Natural killer cell (primary cell): Measurements from ENCODE around the gene NRP1. TPM values are rescaled to one million over a fixed set of nuclear protein-coding genes. Genes with fewer than 3 reads are reported as not detected.

Experiments
- ATAC-seq, 3 donors: fragments of 150-1000 bp in 2 of 3; fragments of 200-7000 bp in 1 of 3; cut with Tn5 transposase; 1 replicate in 1 of 3; 2 replicates in 2 of 3; pipeline ENCODE4 v1.10.0; 2021; ENCODE audit warnings: mild to moderate bottlenecking in 2 of 3, moderate library complexity in 2 of 3
- DNase-seq, 2 donors: peaks; one replicate each; pipeline versions ENCODE4 v3.0.0 to v3.0.0-alpha.2; 2013 to 2021; ENCODE audit warnings: mixed read lengths in 1 of 2
- H3K27ac ChIP-seq: one replicate; pipeline ENCODE4 v1.5.1; 2013; ENCODE audit warnings: mild to moderate bottlenecking, low read length
- H3K27me3 ChIP-seq: one replicate; pipeline ENCODE4 v1.6.1; 2013; ENCODE audit warnings: low read length; ENCODE audit not compliant: control insufficient read depth, insufficient read depth
- H3K36me3 ChIP-seq: one replicate; pipeline ENCODE4 v1.6.1; 2013; ENCODE audit warnings: low read length; ENCODE audit not compliant: control insufficient read depth, insufficient read depth
- H3K4me1 ChIP-seq: one replicate; pipeline ENCODE4 v1.6.1; 2013; ENCODE audit warnings: low read length; ENCODE audit not compliant: control insufficient read depth, insufficient read depth
- H3K4me3 ChIP-seq: one replicate; pipeline ENCODE4 v1.5.1; 2013; ENCODE audit warnings: low read length
- H3K9me3 ChIP-seq: one replicate; pipeline ENCODE4 v1.6.1; 2013; ENCODE audit warnings: low read length; ENCODE audit not compliant: control insufficient read depth, insufficient read depth
- H3K27ac Mint-ChIP-seq, 2 donors: one replicate each; pipeline ENCODE4 v1.8.0; 2022; ENCODE audit warnings: mild to moderate bottlenecking in 2 of 2, mixed read lengths in 2 of 2, moderate library complexity in 1 of 2
- H3K27me3 Mint-ChIP-seq, 2 donors: one replicate each; pipeline ENCODE4 v1.8.0; 2022; ENCODE audit warnings: low read depth in 2 of 2, mixed read lengths in 2 of 2
- H3K36me3 Mint-ChIP-seq: one replicate; pipeline ENCODE4 v1.8.0; 2022; ENCODE audit warnings: mixed read lengths
- H3K4me1 Mint-ChIP-seq, 2 donors: one replicate each; pipeline ENCODE4 v1.8.0; 2022; ENCODE audit warnings: mixed read lengths in 2 of 2
- H3K4me3 Mint-ChIP-seq: one replicate; pipeline ENCODE4 v1.8.0; 2022; ENCODE audit warnings: mild to moderate bottlenecking, moderate library complexity, mixed read lengths
- H3K9me3 Mint-ChIP-seq, 2 donors: one replicate each; pipeline ENCODE4 v1.8.0; 2022; ENCODE audit warnings: mixed read lengths in 2 of 2
- CTCF ChIP-seq: fragments of 200-600 bp; IDR thresholded peaks from one replicate; pipeline ENCODE4 v1.8.0; 2022; ENCODE audit warnings: antibody characterized with exemption
- WGBS: methylation state at CpG from one replicate; pipeline ENCODE4 v1.1.7; 2013; ENCODE audit warnings: missing lambda C conversion rate; ENCODE audit not compliant: insufficient coverage; 5-methylcytosine and 5-hydroxymethylcytosine counted together
- intact Hi-C: fragments of 100-400 bp; cut with micrococcal nuclease; formaldehyde crosslinking; loops from one replicate; pipeline ENCODE4 v1.14.2; 2022
- total RNA-seq, 4 donors: library from RNA; stranded (reverse); fragments of 120-200 nt in 1 of 4; gene quantifications; one replicate each; pipeline versions ENCODE4 v1.2.3 to v1.2.4, GENCODE V29; 2013 to 2022

NRP1 gene
- total RNA-seq, 3 donors from 2014 or later (not counting 1 experiment from before 2014, with no cell fraction given), result 0.16 to 1.5 TPM; not detected in 1

- H3K9me3 ChIP-seq, result no peaks in the 10 kb centered on the region
- H3K27me3 Mint-ChIP-seq, result peaks cover 11 to 17% of the 10 kb centered on the region in 2 donors
- H3K9me3 Mint-ChIP-seq, result no peaks in the 10 kb centered on the region
- H3K27ac Mint-ChIP-seq, result no peak overlapping the region
- WGBS, result 93% methylated on average over 2 of the region's 3 CpGs
- peaks cover 4% of the 10 kb centered on the region for H3K27me3 ChIP-seq
- H3K27ac ChIP-seq, result no peak overlapping the region
- no peaks in the 10 kb centered on the region for H3K4me1 Mint-ChIP-seq
- no peaks in the 10 kb centered on the region for H3K36me3 Mint-ChIP-seq
- H3K4me3 ChIP-seq, result no peak overlapping the region
- no peaks in the 10 kb centered on the region for H3K36me3 ChIP-seq
- no peak for ATAC-seq
- TF ChIP-seq CTCF, result no peak
- H3K4me1 ChIP-seq, result no peaks in the 10 kb centered on the region
- intact Hi-C loops, result no loop called here
- DNase-seq, result no peak
- no peak overlapping the region for H3K4me3 Mint-ChIP-seq
Observed at GRCh38 chr10:33293076-33293475, 41.4 kb downstream of the NRP1 start.

DNA sequence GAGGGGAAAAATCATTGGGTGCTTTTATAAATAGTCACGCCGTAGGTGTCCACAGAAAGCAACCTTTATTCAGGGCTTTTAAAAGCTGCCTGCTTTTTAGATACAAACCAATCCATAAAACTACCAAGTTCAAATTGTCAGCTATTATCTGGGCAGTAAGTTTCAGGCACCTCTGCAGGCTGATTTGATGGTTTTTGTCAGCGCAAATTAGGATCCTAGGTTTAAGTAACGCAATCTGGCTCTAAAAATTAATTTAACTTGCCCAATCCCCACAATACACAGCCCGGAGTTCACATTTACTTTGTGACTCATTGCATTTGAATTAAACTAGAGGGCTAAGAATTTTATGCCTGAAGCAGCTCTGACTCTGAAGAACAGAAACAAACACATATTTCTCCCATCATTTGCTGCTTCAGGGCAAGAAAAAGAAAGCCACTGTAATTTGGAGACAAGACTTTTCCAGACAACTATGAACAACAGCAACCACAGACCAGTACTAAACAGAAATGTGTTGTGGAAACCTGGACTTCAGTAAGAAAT is 43.3 kb downstream of the NRP1 start:
- no peaks in the 10 kb centered on the region for H3K4me1 Mint-ChIP-seq
- H3K4me1 ChIP-seq, result no peaks in the 10 kb centered on the region
- no peak overlapping the region for H3K27ac Mint-ChIP-seq
- H3K27me3 ChIP-seq, result peaks cover 6% of the 10 kb centered on the region
- intact Hi-C loops, result no loop called here
- no peak overlapping the region for H3K4me3 ChIP-seq
- WGBS, result 95% methylated on average over 5 of the region's 5 CpGs
- no peaks in the 10 kb centered on the region for H3K9me3 Mint-ChIP-seq
- no peaks in the 10 kb centered on the region for H3K36me3 Mint-ChIP-seq
- no peak overlapping the region for H3K4me3 Mint-ChIP-seq
- peaks cover 16 to 33% of the 10 kb centered on the region in 2 donors for H3K27me3 Mint-ChIP-seq
- no peak for TF ChIP-seq CTCF
- no peaks in the 10 kb centered on the region for H3K36me3 ChIP-seq
- ATAC-seq (no peak), DNase-seq (no peak)
- H3K9me3 ChIP-seq, result no peaks in the 10 kb centered on the region
- no peak overlapping the region for H3K27ac ChIP-seq

- H3K9me3 Mint-ChIP-seq, result no peaks in the 10 kb centered on the region
- H3K27ac Mint-ChIP-seq, result no peak overlapping the region
- no peak overlapping the region for H3K4me3 Mint-ChIP-seq
- H3K36me3 Mint-ChIP-seq, result no peaks in the 10 kb centered on the region
- TF ChIP-seq CTCF, result no peak
- H3K27me3 ChIP-seq, result peaks cover 6% of the 10 kb centered on the region
- no peaks in the 10 kb centered on the region for H3K4me1 ChIP-seq
- 57% methylated on average over 13 of the region's 13 CpGs for WGBS
- no peak overlapping the region for H3K27ac ChIP-seq
- ATAC-seq (no peak), DNase-seq (no peak)
- H3K27me3 Mint-ChIP-seq, result peaks cover 21 to 39% of the 10 kb centered on the region in 2 donors
- H3K36me3 ChIP-seq, result no peaks in the 10 kb centered on the region
- H3K9me3 ChIP-seq, result no peaks in the 10 kb centered on the region
- no peak overlapping the region for H3K4me3 ChIP-seq
- H3K4me1 Mint-ChIP-seq, result no peaks in the 10 kb centered on the region
- intact Hi-C loops, result no loop called here
Observed at GRCh38 chr10:33290321-33291052, 44.0 kb downstream of the NRP1 start.
